Neuronal stem cell (in vitro differentiated cells): Measurements from ENCODE around the gene SRSF6.
"Not testable (repeated sequence)": the region's sequence is repeated elsewhere in the genome, so short reads cannot be mapped to it uniquely, and the experiment has no call there.

ENCODE experiments used
- DNase-seq: peaks from one replicate; pipeline ENCODE4 v3.0.0-alpha.2; 2013; ENCODE audit warnings: low spot score
- H2AFZ ChIP-seq: one replicate; pipeline ENCODE4 v1.6.1; 2013; ENCODE audit warnings: mild to moderate bottlenecking, low read length, inconsistent platforms
- H2AK5ac ChIP-seq: 2 replicates; pipeline ENCODE4 v1.6.1; 2013; ENCODE audit warnings: low read depth, mild to moderate bottlenecking, inconsistent platforms, low read length, moderate library complexity, mixed read lengths
- H2BK120ac ChIP-seq: 2 replicates; pipeline ENCODE4 v1.6.1; 2013; ENCODE audit warnings: low read depth, mild to moderate bottlenecking, inconsistent platforms, low read length, moderate library complexity, mixed read lengths
- H2BK12ac ChIP-seq: one replicate; pipeline ENCODE4 v1.6.1; 2013; ENCODE audit warnings: low read length, inconsistent platforms
- H2BK15ac ChIP-seq: 2 replicates; pipeline ENCODE4 v1.6.1; 2013; ENCODE audit warnings: mild to moderate bottlenecking, low read length, inconsistent platforms, mixed read lengths
- H2BK5ac ChIP-seq: one replicate; pipeline ENCODE4 v1.6.1; 2013; ENCODE audit warnings: inconsistent platforms, mild to moderate bottlenecking, low read length, moderate library complexity
- H3K14ac ChIP-seq: one replicate; pipeline ENCODE4 v1.6.1; 2013; ENCODE audit warnings: low read length, inconsistent platforms
- H3K18ac ChIP-seq: 2 replicates; pipeline ENCODE4 v1.6.1; 2013; ENCODE audit warnings: low read length, inconsistent platforms
- H3K23ac ChIP-seq: 2 replicates; pipeline ENCODE4 v1.6.1; 2013; ENCODE audit warnings: low read depth, mild to moderate bottlenecking, mixed read lengths, low read length, inconsistent platforms; ENCODE audit not compliant: poor library complexity
- H3K27ac ChIP-seq: replicated peaks from 3 replicates; pipeline ENCODE4 v1.5.1; 2013; ENCODE audit warnings: low read length, inconsistent platforms
- H3K27me3 ChIP-seq, 3 experiments: 2 replicates each; pipeline ENCODE4 v1.6.1; 2013; ENCODE audit warnings: low read length in 3 of 3, mild to moderate bottlenecking in 2 of 3, inconsistent platforms in 1 of 3, low read depth in 1 of 3, mixed read lengths in 1 of 3, moderate library complexity in 1 of 3; ENCODE audit not compliant: control insufficient read depth in 3 of 3, insufficient read depth in 3 of 3
- H3K36me3 ChIP-seq, 2 donors: replicated peaks in 1 of 2; 2 replicates each; pipeline ENCODE4 v1.6.1; 2013; ENCODE audit warnings: low read length in 2 of 2; ENCODE audit not compliant: control insufficient read depth in 2 of 2, insufficient read depth in 2 of 2
- H3K4ac ChIP-seq: 2 replicates; pipeline ENCODE4 v1.6.1; 2013; ENCODE audit warnings: inconsistent platforms, mild to moderate bottlenecking, low read length, moderate library complexity
- H3K4me1 ChIP-seq, 2 donors: 1 replicate in 1 of 2; 2 replicates in 1 of 2; pipeline ENCODE4 v1.6.1; 2013; ENCODE audit warnings: low read length in 2 of 2, low read depth in 1 of 2; ENCODE audit not compliant: control insufficient read depth in 2 of 2, insufficient read depth in 1 of 2
- H3K4me2 ChIP-seq: one replicate; pipeline ENCODE4 v1.6.1; 2013; ENCODE audit warnings: mild to moderate bottlenecking, low read length, inconsistent platforms; ENCODE audit not compliant: insufficient read depth, poor library complexity, severe bottlenecking
- H3K4me3 ChIP-seq, 2 donors: 2 replicates each; pipeline ENCODE4 v1.5.1; 2013; ENCODE audit warnings: low read length in 2 of 2, mild to moderate bottlenecking in 2 of 2, inconsistent platforms in 1 of 2, moderate library complexity in 1 of 2
- H3K79me1 ChIP-seq: one replicate; pipeline ENCODE4 v1.6.1; 2013; ENCODE audit warnings: low read depth, mild to moderate bottlenecking, inconsistent platforms, low read length, moderate library complexity
- H3K9ac ChIP-seq: one replicate; pipeline ENCODE4 v1.6.1; 2013; ENCODE audit warnings: mild to moderate bottlenecking, low read depth, low read length, inconsistent platforms; ENCODE audit not compliant: poor library complexity
- H3K9me3 ChIP-seq, 2 donors: replicated peaks in 1 of 2; 2 replicates each; pipeline versions ENCODE3 to v1.6.1; 2013; ENCODE audit warnings: low read length in 2 of 2, mild to moderate bottlenecking in 2 of 2, inconsistent platforms in 1 of 2, low read depth in 1 of 2, mixed read lengths in 1 of 2, moderate library complexity in 1 of 2; ENCODE audit not compliant: control insufficient read depth in 2 of 2, insufficient read depth in 1 of 2
- H4K8ac ChIP-seq: one replicate; pipeline ENCODE4 v1.6.1; 2013; ENCODE audit warnings: low read depth, mild to moderate bottlenecking, inconsistent platforms, low read length, moderate library complexity
- H4K91ac ChIP-seq: one replicate; pipeline ENCODE4 v1.6.1; 2013; ENCODE audit warnings: low read length, low read depth, mild to moderate bottlenecking, inconsistent platforms; ENCODE audit not compliant: poor library complexity
- WGBS, 2 donors: extraction: QIAGEN DNeasy Blood & Tissue Kit; methylation state at CpG; one replicate each; pipeline ENCODE4 v1.1.7; 2013; ENCODE audit warnings: missing lambda C conversion rate in 2 of 2, mixed read lengths in 1 of 2; ENCODE audit not compliant: insufficient read length in 2 of 2, insufficient replicate concordance in 1 of 2; ENCODE audit errors: extremely low coverage in 2 of 2; 5-methylcytosine and 5-hydroxymethylcytosine counted together

Gene SRSF6

GRCh38 chr20:43492101-43492500 lies 34.4 kb downstream of the SRSF6 start:
- no peak overlapping the region for H3K4me3 ChIP-seq
- no peak overlapping the region for H3K18ac ChIP-seq
- H2AK5ac ChIP-seq, result no peak overlapping the region
- no peak overlapping the region for H4K8ac ChIP-seq
- no peak overlapping the region for H3K14ac ChIP-seq
- H3K79me1 ChIP-seq, result no peaks in the 10 kb centered on the region
- no CpG with 5 or more reads among the region's 3 CpGs for WGBS, 2 donors
- H2BK5ac ChIP-seq, result no peak overlapping the region
- no peak overlapping the region for H3K9ac ChIP-seq
- H3K27ac ChIP-seq, result no peak overlapping the region
- H2BK12ac ChIP-seq, result no peak overlapping the region
- H3K4ac ChIP-seq, result no peak overlapping the region
- no peak overlapping the region for H3K23ac ChIP-seq
- no peaks in the 10 kb centered on the region for H3K27me3 ChIP-seq
- H3K4me2 ChIP-seq, result no peak overlapping the region
- no peak for DNase-seq
- no peak overlapping the region for H4K91ac ChIP-seq
- no peak overlapping the region for H2BK120ac ChIP-seq
- no peak overlapping the region for H2BK15ac ChIP-seq
- H2AFZ ChIP-seq, result no peak overlapping the region
- no peaks in the 10 kb centered on the region for H3K36me3 ChIP-seq
- no peaks in the 10 kb centered on the region for H3K9me3 ChIP-seq
- H3K4me1 ChIP-seq, result no peaks in the 10 kb centered on the region

GRCh38 chr20:43495388-43495787 lies 37.7 kb downstream of the SRSF6 start:
- no peak overlapping the region for H3K23ac ChIP-seq
- no peaks in the 10 kb centered on the region for H3K9me3 ChIP-seq
- no peak overlapping the region for H2AFZ ChIP-seq
- H3K4me3 ChIP-seq, result no peak overlapping the region
- H3K9ac ChIP-seq, result no peak overlapping the region
- no peak overlapping the region for H2BK15ac ChIP-seq
- no peak overlapping the region for H2BK12ac ChIP-seq
- no peak overlapping the region for H3K4ac ChIP-seq
- H4K8ac ChIP-seq, result no peak overlapping the region
- H3K18ac ChIP-seq, result no peak overlapping the region
- H3K4me2 ChIP-seq, result no peak overlapping the region
- no peaks in the 10 kb centered on the region for H3K36me3 ChIP-seq
- DNase-seq, result no peak
- no peak overlapping the region for H3K27ac ChIP-seq
- no peaks in the 10 kb centered on the region for H3K79me1 ChIP-seq
- WGBS, 2 donors, result no CpG with 5 or more reads among the region's 2 CpGs
- no peak overlapping the region for H2AK5ac ChIP-seq
- no peaks in the 10 kb centered on the region for H3K4me1 ChIP-seq
- H4K91ac ChIP-seq, result no peak overlapping the region
- no peak overlapping the region for H2BK120ac ChIP-seq
- no peaks in the 10 kb centered on the region for H3K27me3 ChIP-seq
- no peak overlapping the region for H2BK5ac ChIP-seq
- no peak overlapping the region for H3K14ac ChIP-seq

- H3K4me3 ChIP-seq, H3K23ac ChIP-seq, DNase-seq, H2AK5ac ChIP-seq, H3K9me3 ChIP-seq, H2AFZ ChIP-seq, H3K14ac ChIP-seq, H4K8ac ChIP-seq, H3K27ac ChIP-seq, H4K91ac ChIP-seq, H3K4me1 ChIP-seq, H3K36me3 ChIP-seq, H2BK120ac ChIP-seq, H2BK15ac ChIP-seq, H3K18ac ChIP-seq, H2BK5ac ChIP-seq, H3K9ac ChIP-seq, H3K79me1 ChIP-seq, H3K4me2 ChIP-seq, H3K4ac ChIP-seq, H2BK12ac ChIP-seq: not testable (repeated sequence)
- no CpG with 5 or more reads among the region's 8 CpGs for WGBS, 2 donors
- H3K27me3 ChIP-seq, result peaks cover 0 to 30% (median 4%) of the 10 kb centered on the region in 3 experiments
These were observed 44.3 kb downstream of the SRSF6 start for GRCh38 chr20:43502021-43502420.

GRCh38 chr20:43506238-43506637 lies 48.5 kb downstream of the SRSF6 start:
- Histone ChIP-seq H3K18ac (no peak overlapping the region), H3K4ac (no peak overlapping the region), H3K9ac (no peak overlapping the region), H2BK120ac (no peak overlapping the region), H3K27me3 (peaks cover 0 to 51% (median 14%) of the 10 kb centered on the region in 3 experiments), H3K4me2 (no peak overlapping the region), H3K4me1 (peaks cover 2 to 3% of the 10 kb centered on the region in 2 donors), H3K36me3 (no peaks in the 10 kb centered on the region), H4K91ac (no peak overlapping the region), H3K27ac (no peak overlapping the region), H3K9me3 (peaks cover 0 to 4% of the 10 kb centered on the region in 2 donors), H2BK15ac (no peak overlapping the region), H2AK5ac (no peak overlapping the region), H3K23ac (no peak overlapping the region), H3K79me1 (no peaks in the 10 kb centered on the region), H2AFZ (no peak overlapping the region), H2BK5ac (no peak overlapping the region), H3K4me3 (no peak overlapping the region), H4K8ac (no peak overlapping the region), H2BK12ac (no peak overlapping the region), H3K14ac (no peak overlapping the region)
- no peak for DNase-seq
- WGBS, 2 donors, result no CpG with 5 or more reads among the region's 7 CpGs
